Heart left ventricle (tissue), 16 donors: ENCODE data around the gene CELSR1. TPM values are rescaled to one million over a fixed set of nuclear protein-coding genes. Genes with fewer than 3 reads are reported as not detected.

ENCODE experiments used
- ATAC-seq, 4 donors: fragments of 200-7000 bp; cut with Tn5 transposase; one replicate each; pipeline ENCODE4 v1.9.1; 2020 to 2022; ENCODE audit warnings: moderate library complexity in 4 of 4, mild to moderate bottlenecking in 3 of 4, moderate number of reproducible peaks in 1 of 4
- DNase-seq, 5 donors: peaks; one replicate each; pipeline ENCODE4 v3.0.0-alpha.2; 2020
- H3K27ac ChIP-seq, 12 donors: fragments of 200-600 bp; sonication (generic) in 4 of 12; one replicate each; pipeline versions ENCODE4 v1.5.0 to v1.8.0; 2016 to 2022; ENCODE audit warnings: mild to moderate bottlenecking in 2 of 12
- H3K27me3 ChIP-seq, 9 donors: fragments of 200-600 bp; sonication (generic) in 2 of 9; one replicate each; pipeline versions ENCODE4 v1.5.1 to v1.8.0; 2016 to 2022; ENCODE audit warnings: mild to moderate bottlenecking in 3 of 9
- H3K36me3 ChIP-seq, 9 donors: fragments of 200-600 bp; sonication (generic) in 2 of 9; one replicate each; pipeline versions ENCODE4 v1.5.0 to v1.8.0; 2018 to 2022; ENCODE audit warnings: mild to moderate bottlenecking in 2 of 9
- H3K4me1 ChIP-seq, 12 donors: fragments of 200-600 bp; sonication (generic) in 4 of 12; one replicate each; pipeline versions ENCODE4 v1.5.0 to v1.8.0; 2016 to 2022; ENCODE audit warnings: mild to moderate bottlenecking in 3 of 12
- H3K4me3 ChIP-seq, 12 donors: fragments of 200-600 bp; sonication (generic) in 4 of 12; one replicate each; pipeline versions ENCODE4 v1.5.0 to v1.8.0; 2017 to 2022; ENCODE audit warnings: mild to moderate bottlenecking in 9 of 12, moderate library complexity in 4 of 12
- H3K9me3 ChIP-seq, 12 donors: fragments of 200-600 bp; sonication (generic) in 4 of 12; one replicate each; pipeline versions ENCODE4 v1.5.0 to v1.8.0; 2016 to 2022; ENCODE audit warnings: mild to moderate bottlenecking in 1 of 12
- CTCF ChIP-seq, 12 donors: fragments of 200-600 bp; sonication (generic) in 4 of 12; IDR thresholded peaks; one replicate each; pipeline versions ENCODE4 v1.5.0 to v1.8.0; 2018 to 2022; ENCODE audit warnings: antibody characterized with exemption in 12 of 12, mild to moderate bottlenecking in 5 of 12
- POLR2A ChIP-seq, 2 donors: fragments of 450-650 bp; IDR thresholded peaks; one replicate each; pipeline ENCODE4 v1.6.1; 2017; ENCODE audit warnings: antibody characterized with exemption in 2 of 2, mild to moderate bottlenecking in 2 of 2, moderate library complexity in 2 of 2
- WGBS, 4 donors: extraction: QIAGEN DNeasy Blood & Tissue Kit in 2 of 4; methylation state at CpG; one replicate each; pipeline versions ENCODE4 v1.1.5 to v1.1.7; 2013 to 2018; 5-methylcytosine and 5-hydroxymethylcytosine counted together
- intact Hi-C, 10 donors: fragments of 100-400 bp; cut with DNase I; formaldehyde crosslinking; loops; one replicate each; pipeline versions ENCODE4 v1.11.1 to v1.14.2; 2022
- polyA plus RNA-seq, 2 donors: library from polyadenylated mRNA; stranded (reverse); fragments of 200-250 nt; gene quantifications; one replicate each; pipeline ENCODE4 v1.2.3, GENCODE V29; 2013
- total RNA-seq, 9 donors: library from RNA; depleted of rRNA in 2 of 9; stranded (reverse); fragments of >200 nt in 2 of 9; fragmentation: NEBNext Ultra II Directional in 3 of 9; extraction: Animal tissue kit (Norgen Biotek cat#: 25700) in 3 of 9; gene quantifications; one replicate each; pipeline versions ENCODE4 v1.1.0 to v1.2.4, GENCODE V29; 2016 to 2023
- donor health status: ischemic (EF 13 %, LVEDD 7.1; RV severe dilation, severe dysfunction).
- donor health status: healthy with polysubstance abuse.
- donor health status: DM: no; HTN: yes; CAD: no.
- donor health status: DM: no; HTN: no; CAD: no.
- donor health status: ischemic (EF 25% LVEDD 6.9; RV normal size, moderate dysfunction).
- donor health status: ischemic (EF 25% LVEDD 5.7; RV mildly dilated, moderate dysfunction).
- donor health status: healthy.
- donor health status: DM: yes; HTN: yes; CAD: no.
- donor health status: ischemic (EF 35%, LVEDD 5.7; RV mildly dilated, moderate dysfunction).
- donor health status: nonischemic (EF 11% LVEDD 7.7; RV severe dilation, severe dysfunction).
- donor health status: DM: yes; HTN: yes; CAD: no.
- donor health status: PGD.
- donor health status: ischemic (EF 29% LVEDD 5.4; RV normal size, mild dysfunction).
- donor health status: nonischemic (EF 23%, LVEDD 6.1; RV moderate dilation, normal function).

Gene CELSR1
- total and polyA plus RNA-seq, 11 donors: 5.9 to 15.8 (median 11.9) TPM

DNA sequence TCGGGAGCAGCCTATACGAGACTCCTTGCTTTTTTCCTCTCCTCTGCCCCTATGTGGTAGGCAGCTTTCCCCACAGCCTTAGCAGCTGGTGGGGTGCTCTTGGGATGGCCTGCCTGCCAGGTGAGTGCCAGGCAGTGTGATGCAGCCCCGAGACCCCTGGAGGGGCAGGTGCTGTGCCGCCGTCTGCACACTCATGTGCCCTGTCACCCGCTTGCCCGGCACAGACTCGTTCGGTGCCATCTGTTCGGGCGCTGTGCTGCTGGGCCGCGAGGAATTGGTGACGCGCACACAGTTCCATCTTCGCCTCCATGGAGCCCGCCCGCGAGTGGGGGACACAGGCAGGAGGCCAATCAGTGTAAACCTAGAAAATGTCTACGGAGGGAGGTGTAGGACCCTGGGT is 186.8 kb downstream of the CELSR1 start:
- TF ChIP-seq POLR2A (IDR thresholded peaks at IDR 0.05) (no peak), CTCF (IDR thresholded peaks at IDR 0.05) (no peak)
- Histone ChIP-seq H3K36me3 (peaks cover 4 to 100% (median 94%) of the 10 kb centered on the region in 9 donors), H3K9me3 (no peaks in the 10 kb centered on the region), H3K27ac (peak overlapping the region in 6 of 12 donors; percentile 2 to 94 (median 34)), H3K4me1 (peaks cover 0 to 80% (median 42%) of the 10 kb centered on the region in 12 donors), H3K27me3 (no peaks in the 10 kb centered on the region), H3K4me3 (no peak overlapping the region)
- no peak for ATAC-seq
- peak in 2 of 5 donors; percentile 28 to 33 for DNase-seq
- intact Hi-C loops: loop anchor here in 2 of 10 donors (10.0 kb wide), 3 partner anchors 54 to 454 kb away; no protein-coding TSS in a partner anchor
- 93 to 96% (median 94%) methylated on average over 20 of the region's 20 CpGs for WGBS, 4 donors

- H3K27me3 ChIP-seq: no peaks in the 10 kb centered on the region
- ATAC-seq: no peak
- H3K4me3 ChIP-seq: no peak overlapping the region
- peaks cover 4 to 100% (median 97%) of the 10 kb centered on the region in 9 donors for H3K36me3 ChIP-seq
- no peaks in the 10 kb centered on the region for H3K9me3 ChIP-seq
- H3K27ac ChIP-seq: peak overlapping the region in 7 of 12 donors; percentile 2 to 94 (median 86)
- DNase-seq: no peak
- TF ChIP-seq POLR2A (IDR thresholded peaks at IDR 0.05): no peak
- no peak for TF ChIP-seq CTCF (IDR thresholded peaks at IDR 0.05)
- peaks cover 0 to 74% (median 42%) of the 10 kb centered on the region in 12 donors for H3K4me1 ChIP-seq
- intact Hi-C loops: loop anchor here in 2 of 10 donors (10.0 kb wide), 3 partner anchors 55 to 455 kb away; no protein-coding TSS in a partner anchor
- WGBS, 4 donors: 49 to 61% (median 54%) methylated on average over 7 of the region's 7 CpGs
These were observed 187.3 kb downstream of the CELSR1 start for GRCh38 chr22:46350121-46350520.

DNA sequence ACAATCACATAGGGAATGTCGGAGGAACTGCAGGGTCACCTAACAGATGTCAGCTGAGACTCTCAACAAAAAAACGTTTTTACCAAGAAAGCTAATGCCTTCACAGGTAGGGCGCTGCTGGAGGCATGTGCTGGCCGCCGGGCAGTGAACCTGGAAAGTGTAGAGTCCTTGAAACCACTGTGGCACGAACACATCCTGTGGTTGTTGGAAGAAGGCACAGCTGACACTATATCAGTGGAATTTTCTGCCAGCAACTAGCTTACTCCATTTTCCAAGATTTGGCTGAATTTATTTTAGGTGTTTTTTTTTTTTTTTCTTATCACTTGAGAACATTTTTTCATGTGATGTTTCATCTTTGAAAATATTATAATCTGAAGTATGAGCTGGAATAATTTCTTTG is 187.7 kb downstream of the CELSR1 start:
- 54 to 66% (median 56%) methylated on average over 6 of the region's 6 CpGs for WGBS, 4 donors
- Histone ChIP-seq H3K4me3 (no peak overlapping the region), H3K4me1 (peaks cover 0 to 71% (median 42%) of the 10 kb centered on the region in 12 donors), H3K27ac (peak overlapping the region in 9 of 12 donors; percentile 30 to 94 (median 88)), H3K9me3 (no peaks in the 10 kb centered on the region), H3K36me3 (peaks cover 4 to 100% (median 98%) of the 10 kb centered on the region in 9 donors), H3K27me3 (no peaks in the 10 kb centered on the region)
- no peak for ATAC-seq
- intact Hi-C loops: loop anchor here in 2 of 10 donors (10.0 kb wide), 3 partner anchors 55 to 455 kb away; no protein-coding TSS in a partner anchor
- DNase-seq: peak in 2 of 5 donors; percentile 27 to 30
- TF ChIP-seq POLR2A (IDR thresholded peaks at IDR 0.05) (no peak), CTCF (IDR thresholded peaks at IDR 0.05) (no peak)

DNA sequence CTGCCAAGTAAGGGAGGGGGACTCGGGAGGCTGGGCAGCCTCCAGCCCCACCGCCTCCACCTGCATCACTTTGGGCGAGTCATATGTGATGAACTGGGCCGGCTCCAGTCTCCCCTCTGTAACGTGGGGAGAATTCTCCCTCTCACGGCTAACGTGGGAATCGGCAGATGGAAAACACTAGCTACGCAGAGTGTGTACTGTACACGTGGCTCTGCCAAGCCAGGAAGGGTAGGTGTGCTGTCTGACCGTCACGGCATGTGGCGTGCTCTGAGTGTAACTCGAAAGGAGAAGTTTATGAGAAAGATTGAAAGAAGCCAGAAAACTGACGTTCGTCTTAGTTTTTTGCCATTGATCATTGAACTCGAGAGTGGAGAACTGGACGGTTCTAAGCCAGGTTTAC is 188.2 kb downstream of the CELSR1 start:
- no peaks in the 10 kb centered on the region for H3K9me3 ChIP-seq
- DNase-seq (peak in 2 of 5 donors; percentile 26 to 46), ATAC-seq (no peak)
- TF ChIP-seq CTCF (IDR thresholded peaks at IDR 0.05): no peak
- TF ChIP-seq POLR2A (IDR thresholded peaks at IDR 0.05): no peak
- intact Hi-C loops: no loop called here
- no peak overlapping the region for H3K4me3 ChIP-seq
- peaks cover 0 to 72% (median 40%) of the 10 kb centered on the region in 12 donors for H3K4me1 ChIP-seq
- H3K27ac ChIP-seq: peak overlapping the region in 10 of 12 donors; percentile 49 to 94 (median 88)
- no peaks in the 10 kb centered on the region for H3K27me3 ChIP-seq
- peaks cover 4 to 100% (median 98%) of the 10 kb centered on the region in 9 donors for H3K36me3 ChIP-seq
- 77 to 83% (median 81%) methylated on average over 18 of the region's 18 CpGs for WGBS, 4 donors
